Body of pancreas (tissue), 4 donors: ENCODE data around the gene THBD.

ENCODE experiments used
- CTCF ChIP-seq, 7 experiments: fragments of 450-650 bp in 4 of 7; fragments of 200-600 bp in 3 of 7; sonication (generic) in 3 of 7; IDR thresholded peaks; one replicate each; pipeline ENCODE4 v1.5.1; 2016 to 2019; ENCODE audit warnings: antibody characterized with exemption in 7 of 7
- POLR2A ChIP-seq, 3 donors: fragments of 450-650 bp; IDR thresholded peaks; one replicate each; pipeline ENCODE4 v1.6.1; 2016; ENCODE audit warnings: antibody characterized with exemption in 3 of 3, mild to moderate bottlenecking in 2 of 3

- no peak for TF ChIP-seq CTCF (IDR thresholded peaks at IDR 0.05)
- TF ChIP-seq POLR2A (IDR thresholded peaks at IDR 0.05): no peak
Observed at GRCh38 chr20:23050076-23050838, 785 bp upstream of the THBD start.
